IPS DF 4.7 (cell line): ENCODE measurements around the gene TFCP2.

Experiments used
- DNase-seq: peaks from one replicate; pipeline ENCODE4 v3.0.0-alpha.2; 2013; ENCODE audit warnings: low spot score; ENCODE audit errors: extremely low read depth

TFCP2 gene

GRCh38 chr12:51047655-51048540, 125.0 kb downstream of the TFCP2 start, which contains the start of gene LETMD1:
TSS of gene LETMD1 (plus strand) at chr12:51048327. CDS start at chr12:51048357, 30 bp downstream.
- peak; percentile 96 for DNase-seq
